HepG2 (cell line): ENCODE data around the gene DRC7. TPM values are rescaled to one million over a fixed set of nuclear protein-coding genes. Genes with fewer than 3 reads are reported as not detected.

Experiments
- ATF6 ChIP-seq: sonication (generic); formaldehyde crosslinking; conservative IDR thresholded peaks from 2 replicates; pipeline ENCODE4 v1.4.0; 2020; ENCODE audit warnings: missing genetic modification reagents
- GABPB1 ChIP-seq: IDR thresholded peaks from 2 replicates; pipeline ENCODE4 v1.6.1; 2016; ENCODE audit warnings: mild to moderate bottlenecking, missing genetic modification reagents, moderate library complexity, missing compliant biosample characterization
- HES4 ChIP-seq: sonication (generic); formaldehyde crosslinking; IDR thresholded peaks from 2 replicates; pipeline ENCODE4 v1.9.0; 2021; ENCODE audit warnings: mild to moderate bottlenecking, missing genetic modification reagents, borderline replicate concordance
- HMG20A ChIP-seq: IDR thresholded peaks from 2 replicates; pipeline ENCODE4 v1.6.1; 2016; ENCODE audit warnings: borderline replicate concordance
- HNF4G ChIP-seq, 2 experiments: sonication (generic) in 1 of 2; formaldehyde crosslinking in 1 of 2; IDR thresholded peaks; 2 replicates each; pipeline versions ENCODE4 v1.4.0 to v1.6.1; 2011 to 2020; ENCODE audit warnings: borderline replicate concordance in 2 of 2, low read depth in 2 of 2, mild to moderate bottlenecking in 2 of 2, low read length in 1 of 2, missing genetic modification reagents in 1 of 2, moderate library complexity in 1 of 2
- MEIS2 ChIP-seq: sonication (generic); formaldehyde crosslinking; IDR thresholded peaks from 2 replicates; pipeline ENCODE4 v1.9.0; 2021; ENCODE audit warnings: mild to moderate bottlenecking, missing genetic modification reagents
- MIER2 ChIP-seq: IDR thresholded peaks from 2 replicates; pipeline ENCODE4 v1.6.1; 2016; ENCODE audit warnings: missing biosample characterization, missing genetic modification reagents
- PHF8 ChIP-seq: sonication (generic); formaldehyde crosslinking; IDR thresholded peaks from 2 replicates; pipeline ENCODE4 v1.5.0; 2020; ENCODE audit warnings: missing genetic modification reagents
- POGZ ChIP-seq: sonication (generic); formaldehyde crosslinking; IDR thresholded peaks from 2 replicates; pipeline ENCODE4 v1.4.0; 2020; ENCODE audit warnings: mild to moderate bottlenecking, missing genetic modification reagents
- REXO4 ChIP-seq: sonication (generic); formaldehyde crosslinking; IDR thresholded peaks from 2 replicates; pipeline ENCODE4 v1.8.0; 2022; ENCODE audit warnings: missing genetic modification reagents, mild to moderate bottlenecking, borderline replicate concordance
- SMC3 ChIP-seq: IDR thresholded peaks from 2 replicates; pipeline ENCODE4 v1.6.1; 2011; ENCODE audit warnings: low read length, improper control_type of control experiment
- SMYD3 ChIP-seq: sonication (generic); formaldehyde crosslinking; IDR thresholded peaks from 2 replicates; pipeline ENCODE4 v1.8.1; 2023; ENCODE audit warnings: mild to moderate bottlenecking, missing genetic modification reagents
- SP140L ChIP-seq: sonication (generic); formaldehyde crosslinking; IDR thresholded peaks from 2 replicates; pipeline ENCODE4 v1.4.0; 2020; ENCODE audit warnings: missing genetic modification reagents, borderline replicate concordance
- SRF ChIP-seq: IDR thresholded peaks from 2 replicates; pipeline ENCODE4 v1.6.1; 2011; ENCODE audit warnings: mild to moderate bottlenecking, low read depth, low read length, moderate library complexity
- XBP1 ChIP-seq: sonication (generic); formaldehyde crosslinking; IDR thresholded peaks from 2 replicates; pipeline ENCODE4 v1.5.0; 2020; ENCODE audit warnings: missing genetic modification reagents
- ZBTB42 ChIP-seq: sonication (generic); formaldehyde crosslinking; IDR thresholded peaks from 2 replicates; pipeline ENCODE4 v1.5.0; 2020; ENCODE audit warnings: mild to moderate bottlenecking, missing genetic modification reagents
- ZBTB7A ChIP-seq: sonication (generic); formaldehyde crosslinking; IDR thresholded peaks from 2 replicates; pipeline ENCODE4 v1.8.0; 2022; ENCODE audit warnings: mild to moderate bottlenecking, missing genetic modification reagents
- ZEB1 ChIP-seq: IDR thresholded peaks from 2 replicates; pipeline ENCODE4 v1.6.1; 2012; ENCODE audit warnings: mild to moderate bottlenecking, low read depth, inconsistent platforms; ENCODE audit not compliant: insufficient replicate concordance
- ZFYVE20 ChIP-seq: sonication (generic); formaldehyde crosslinking; IDR thresholded peaks from 2 replicates; pipeline ENCODE4 v1.8.0; 2023; ENCODE audit warnings: low read depth, mild to moderate bottlenecking, moderate library complexity, missing genetic modification reagents, borderline replicate concordance
- ZGPAT ChIP-seq: IDR thresholded peaks from 2 replicates; pipeline ENCODE4 v1.6.1; 2016; ENCODE audit warnings: mild to moderate bottlenecking
- ZHX1 ChIP-seq: sonication (generic); formaldehyde crosslinking; IDR thresholded peaks from 2 replicates; pipeline ENCODE4 v1.8.1; 2022; ENCODE audit warnings: low read depth, mild to moderate bottlenecking, missing genetic modification reagents
- ZNF10 ChIP-seq: sonication (generic); formaldehyde crosslinking; IDR thresholded peaks from 2 replicates; pipeline ENCODE4 v1.4.0; 2020; ENCODE audit warnings: mild to moderate bottlenecking, low read depth, missing genetic modification reagents, borderline replicate concordance
- ZNF17 ChIP-seq: sonication (generic); formaldehyde crosslinking; IDR thresholded peaks from 2 replicates; pipeline ENCODE4 v1.5.0; 2020; ENCODE audit warnings: mild to moderate bottlenecking, missing genetic modification reagents
- ZNF234 ChIP-seq: sonication (generic); formaldehyde crosslinking; conservative IDR thresholded peaks from 2 replicates; pipeline ENCODE4 v1.5.1; 2020; ENCODE audit warnings: mild to moderate bottlenecking, missing genetic modification reagents
- ZNF317 ChIP-seq: sonication (generic); formaldehyde crosslinking; IDR thresholded peaks from 2 replicates; pipeline ENCODE4 v1.5.0; 2020; ENCODE audit warnings: mild to moderate bottlenecking, missing genetic modification reagents
- ZNF713 ChIP-seq: sonication (generic); formaldehyde crosslinking; IDR thresholded peaks from 2 replicates; pipeline ENCODE4 v1.4.0; 2020; ENCODE audit warnings: mild to moderate bottlenecking, missing genetic modification reagents
- ZNF775 ChIP-seq: sonication (generic); formaldehyde crosslinking; IDR thresholded peaks from 2 replicates; pipeline ENCODE4 v1.4.0; 2020; ENCODE audit warnings: missing genetic modification reagents, mild to moderate bottlenecking, moderate library complexity, borderline replicate concordance
- polyA plus RNA-seq, 8 experiments: library from polyadenylated mRNA; depleted of rRNA in 3 of 8; stranded (reverse) in 7 of 8; unstranded in 1 of 8; fragments of >200 nt; fragmentation: Illumina TruSeq in 4 of 8; extraction: Trizol in 4 of 8; gene quantifications; 2 replicates each; pipeline versions ENCODE4 v1.2.1 to v1.2.3, GENCODE V29; 2011 to 2016; ENCODE audit warnings: low read depth in 4 of 8, missing spikeins in 1 of 8, mixed read lengths in 1 of 8; ENCODE audit not compliant: insufficient read depth in 1 of 8
- total RNA-seq, 5 experiments: library from RNA; depleted of rRNA; stranded (reverse); fragments of >200 nt; fragmentation: Illumina TruSeq; extraction: Trizol; gene quantifications; 2 replicates each; pipeline ENCODE4 v1.2.3, GENCODE V29; 2016; ENCODE audit warnings: low read depth in 1 of 5

The DRC7 gene
- total and polyA plus RNA-seq, 2 of the 13 experiments (the other 11 are each of a cell fraction or from before 2014, with no cell fraction given), result 2.7 to 3.4 TPM

GRCh38 chr16:57661510-57661909 lies 33.1 kb upstream of the DRC7 start (continued):
- TF ChIP-seq MIER2 (CRISPR knock-in tag) (no peak), GABPB1 (CRISPR knock-in tag) (no peak), SMC3 (no peak), HES4 (CRISPR knock-in tag) (no peak), ATF6 (CRISPR knock-in tag) (no peak), ZBTB42 (no peak), PHF8 (CRISPR knock-in tag) (no peak), ZEB1 (no peak), HNF4G (IDR thresholded peaks at IDR 0.05; ENCODE audit: borderline replicate concordance, low read depth, low read length) (no peak), HNF4G (CRISPR knock-in tag; IDR thresholded peaks at IDR 0.05; ENCODE audit: borderline replicate concordance, low read depth) (no peak), REXO4 (CRISPR knock-in tag) (no peak), ZHX1 (CRISPR knock-in tag) (0 out of 2 replicates have a peak, but pooled peaks have one; percentile 41), ZNF317 (CRISPR knock-in tag) (no peak), HMG20A (CRISPR knock-in tag) (no peak), SRF (no peak), MEIS2 (CRISPR knock-in tag) (no peak), ZNF775 (CRISPR knock-in tag) (no peak), ZNF10 (no peak), ZBTB7A (CRISPR knock-in tag) (no peak), ZFYVE20 (CRISPR knock-in tag) (no peak), ZNF17 (CRISPR knock-in tag) (no peak), ZNF713 (CRISPR knock-in tag) (no peak), SMYD3 (no peak), ZGPAT (CRISPR knock-in tag) (no peak), SP140L (CRISPR knock-in tag) (no peak), ZNF234 (CRISPR knock-in tag) (no peak), POGZ (0 out of 2 replicates have a peak, but pooled peaks have one; percentile 7), XBP1 (CRISPR knock-in tag) (no peak)
